ENCODE results near the gene COG5.

Gene COG5

GRCh38 chr7:107219563-107220244 lies 344.0 kb downstream of the COG5 start:
- Histone ChIP-seq H3K4ac (ENCODE audit: low read depth, low read length) (no peak overlapping the region), H3K4me2 (ENCODE audit: low read length) (no peak overlapping the region), H4K5ac (ENCODE audit: low read length) (no peak overlapping the region), H2AK5ac (ENCODE audit: low read length) (no peak overlapping the region), H2BK15ac (replicated peaks; ENCODE audit: low read depth) (no peak overlapping the region), H3K27ac (ENCODE audit: low read depth, low read length) (no peak overlapping the region), H3K4me1 (ENCODE audit: control insufficient read depth, low read depth, low read length) (no peaks in the 10 kb centered on the region), H2BK5ac (ENCODE audit: low read length) (no peak overlapping the region), H3K23ac (ENCODE audit: low read length) (no peak overlapping the region), H4K8ac (ENCODE audit: low read depth, low read length) (no peak overlapping the region), H3K4me3 (ENCODE audit: low read length) (no peak overlapping the region), H3K79me2 (ENCODE audit: control insufficient read depth, insufficient read depth, low read length) (no peaks in the 10 kb centered on the region), H3K79me1 (ENCODE audit: low read length) (no peaks in the 10 kb centered on the region), H3K27me3 (ENCODE audit: insufficient read depth, low read length, poor library complexity) (no peaks in the 10 kb centered on the region), H3K18ac (ENCODE audit: low read length) (no peak overlapping the region), H3K56ac (ENCODE audit: low read length) (no peak overlapping the region), H3K9ac (ENCODE audit: low read length) (no peak overlapping the region), H2BK120ac (ENCODE audit: low read depth, low read length) (no peak overlapping the region), H3K36me3 (ENCODE audit: control insufficient read depth, insufficient read depth, low read length) (no peaks in the 10 kb centered on the region)
- no peak for DNase-seq
- WGBS (ENCODE audit: extremely low coverage, insufficient coverage, low lambda C conversion rate) = no CpG with 5 or more reads among the region's 2 CpGs

DNA sequence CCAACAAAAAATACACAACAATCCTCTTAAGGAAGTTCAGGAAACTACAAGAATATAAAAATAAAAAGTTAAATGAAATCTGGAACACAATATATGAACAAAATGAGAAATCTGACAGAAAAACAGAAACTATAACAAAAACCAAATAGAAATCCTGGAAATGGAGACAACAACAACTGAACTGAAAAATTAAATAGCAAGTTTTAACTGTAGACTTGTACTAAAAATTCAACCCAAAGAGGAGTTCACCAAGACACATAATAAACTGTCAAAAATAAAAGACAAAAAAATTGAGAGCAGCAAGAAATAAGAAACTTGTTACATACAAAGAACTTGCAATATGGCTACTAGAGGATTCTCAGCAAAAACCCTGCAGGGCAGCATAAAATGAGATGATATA lies 349.8 kb downstream of the COG5 start:
- H3K9ac ChIP-seq (ENCODE audit: low read length) = no peak overlapping the region
- H3K18ac ChIP-seq (ENCODE audit: low read length) = no peak overlapping the region
- no peaks in the 10 kb centered on the region for H3K36me3 ChIP-seq (ENCODE audit: control insufficient read depth, insufficient read depth, low read length)
- no peak overlapping the region for H3K4me3 ChIP-seq (ENCODE audit: low read length)
- no peak overlapping the region for H3K4me2 ChIP-seq (ENCODE audit: low read length)
- no peak overlapping the region for H2BK5ac ChIP-seq (ENCODE audit: low read length)
- no peak overlapping the region for H2AK5ac ChIP-seq (ENCODE audit: low read length)
- H3K79me2 ChIP-seq (ENCODE audit: control insufficient read depth, insufficient read depth, low read length) = no peaks in the 10 kb centered on the region
- no peak for DNase-seq
- H3K23ac ChIP-seq (ENCODE audit: low read length) = no peak overlapping the region
- H3K4me1 ChIP-seq (ENCODE audit: control insufficient read depth, low read depth, low read length) = no peaks in the 10 kb centered on the region
- H4K5ac ChIP-seq (ENCODE audit: low read length) = no peak overlapping the region
- no peaks in the 10 kb centered on the region for H3K27me3 ChIP-seq (ENCODE audit: insufficient read depth, low read length, poor library complexity)
- H3K27ac ChIP-seq (ENCODE audit: low read depth, low read length) = no peak overlapping the region
- no peak overlapping the region for H2BK120ac ChIP-seq (ENCODE audit: low read depth, low read length)
- H2BK15ac ChIP-seq (replicated peaks; ENCODE audit: low read depth) = no peak overlapping the region
- H4K8ac ChIP-seq (ENCODE audit: low read depth, low read length) = no peak overlapping the region
- H3K4ac ChIP-seq (ENCODE audit: low read depth, low read length) = no peak overlapping the region
- H3K79me1 ChIP-seq (ENCODE audit: low read length) = no peaks in the 10 kb centered on the region
- no peak overlapping the region for H3K56ac ChIP-seq (ENCODE audit: low read length)

- Histone ChIP-seq H3K27me3 (ENCODE audit: insufficient read depth, low read length, poor library complexity) (no peaks in the 10 kb centered on the region), H2AK5ac (ENCODE audit: low read length) (no peak overlapping the region), H3K23ac (ENCODE audit: low read length) (no peak overlapping the region), H3K4ac (ENCODE audit: low read depth, low read length) (no peak overlapping the region), H3K4me2 (ENCODE audit: low read length) (no peak overlapping the region), H4K5ac (ENCODE audit: low read length) (no peak overlapping the region), H3K79me1 (ENCODE audit: low read length) (no peaks in the 10 kb centered on the region), H3K56ac (ENCODE audit: low read length) (no peak overlapping the region), H4K8ac (ENCODE audit: low read depth, low read length) (no peak overlapping the region), H3K36me3 (ENCODE audit: control insufficient read depth, insufficient read depth, low read length) (no peaks in the 10 kb centered on the region), H2BK120ac (ENCODE audit: low read depth, low read length) (no peak overlapping the region), H3K9ac (ENCODE audit: low read length) (no peak overlapping the region), H3K27ac (ENCODE audit: low read depth, low read length) (no peak overlapping the region), H3K79me2 (ENCODE audit: control insufficient read depth, insufficient read depth, low read length) (no peaks in the 10 kb centered on the region), H3K4me1 (ENCODE audit: control insufficient read depth, low read depth, low read length) (no peaks in the 10 kb centered on the region), H3K18ac (ENCODE audit: low read length) (no peak overlapping the region), H2BK5ac (ENCODE audit: low read length) (no peak overlapping the region), H2BK15ac (replicated peaks; ENCODE audit: low read depth) (no peak overlapping the region), H3K4me3 (ENCODE audit: low read length) (no peak overlapping the region)
- no peak for DNase-seq
- no CpG with 5 or more reads among the region's 5 CpGs for WGBS (ENCODE audit: extremely low coverage, insufficient coverage, low lambda C conversion rate)
Observed at GRCh38 chr7:107213193-107213788, 350.4 kb downstream of the COG5 start.

DNA sequence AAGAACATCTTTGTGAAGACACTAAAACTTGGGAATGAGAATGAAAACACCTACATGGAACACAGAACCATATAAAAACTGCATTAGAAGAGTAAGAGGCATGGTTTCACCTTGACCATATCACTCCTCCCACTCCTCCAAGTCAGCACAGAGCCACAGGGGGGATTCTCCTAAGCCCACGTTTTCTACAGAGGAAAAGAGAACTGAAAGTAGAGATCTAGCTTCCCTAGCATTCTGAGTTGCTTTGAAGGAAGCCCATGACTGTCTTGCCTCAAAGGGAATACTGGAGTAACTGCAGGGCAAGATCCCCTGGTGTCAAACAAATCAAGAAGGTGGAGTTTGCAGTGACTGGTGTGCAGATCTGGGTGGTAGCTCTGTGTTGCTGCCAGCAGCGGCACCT lies 351.0 kb downstream of the COG5 start:
- no peak overlapping the region for H2BK5ac ChIP-seq (ENCODE audit: low read length)
- H3K4me2 ChIP-seq (ENCODE audit: low read length) = no peak overlapping the region
- H3K79me2 ChIP-seq (ENCODE audit: control insufficient read depth, insufficient read depth, low read length) = no peaks in the 10 kb centered on the region
- WGBS (ENCODE audit: extremely low coverage, insufficient coverage, low lambda C conversion rate) = no CpG with 5 or more reads among the region's 2 CpGs
- H2AK5ac ChIP-seq (ENCODE audit: low read length) = no peak overlapping the region
- H3K23ac ChIP-seq (ENCODE audit: low read length) = no peak overlapping the region
- DNase-seq = no peak
- H3K56ac ChIP-seq (ENCODE audit: low read length) = no peak overlapping the region
- no peak overlapping the region for H3K18ac ChIP-seq (ENCODE audit: low read length)
- no peak overlapping the region for H2BK120ac ChIP-seq (ENCODE audit: low read depth, low read length)
- H3K9ac ChIP-seq (ENCODE audit: low read length) = no peak overlapping the region
- no peak overlapping the region for H2BK15ac ChIP-seq (replicated peaks; ENCODE audit: low read depth)
- no peaks in the 10 kb centered on the region for H3K79me1 ChIP-seq (ENCODE audit: low read length)
- no peaks in the 10 kb centered on the region for H3K27me3 ChIP-seq (ENCODE audit: insufficient read depth, low read length, poor library complexity)
- H4K8ac ChIP-seq (ENCODE audit: low read depth, low read length) = no peak overlapping the region
- no peak overlapping the region for H4K5ac ChIP-seq (ENCODE audit: low read length)
- H3K4ac ChIP-seq (ENCODE audit: low read depth, low read length) = no peak overlapping the region
- no peak overlapping the region for H3K27ac ChIP-seq (ENCODE audit: low read depth, low read length)
- no peak overlapping the region for H3K4me3 ChIP-seq (ENCODE audit: low read length)
- no peaks in the 10 kb centered on the region for H3K36me3 ChIP-seq (ENCODE audit: control insufficient read depth, insufficient read depth, low read length)
- H3K4me1 ChIP-seq (ENCODE audit: control insufficient read depth, low read depth, low read length) = no peaks in the 10 kb centered on the region

- H3K27ac ChIP-seq (ENCODE audit: low read depth, low read length) = no peak overlapping the region
- H3K36me3 ChIP-seq (ENCODE audit: control insufficient read depth, insufficient read depth, low read length) = peaks cover 2% of the 10 kb centered on the region
- H2AK5ac ChIP-seq (ENCODE audit: low read length) = no peak overlapping the region
- H3K4me2 ChIP-seq (ENCODE audit: low read length) = no peak overlapping the region
- no peak overlapping the region for H3K4ac ChIP-seq (ENCODE audit: low read depth, low read length)
- H3K56ac ChIP-seq (ENCODE audit: low read length) = no peak overlapping the region
- no peak overlapping the region for H3K9ac ChIP-seq (ENCODE audit: low read length)
- no peak overlapping the region for H4K8ac ChIP-seq (ENCODE audit: low read depth, low read length)
- no peak overlapping the region for H2BK120ac ChIP-seq (ENCODE audit: low read depth, low read length)
- no peaks in the 10 kb centered on the region for H3K4me1 ChIP-seq (ENCODE audit: control insufficient read depth, low read depth, low read length)
- peak; percentile 10 for DNase-seq
- H3K79me2 ChIP-seq (ENCODE audit: control insufficient read depth, insufficient read depth, low read length) = no peaks in the 10 kb centered on the region
- H2BK5ac ChIP-seq (ENCODE audit: low read length) = no peak overlapping the region
- no peak overlapping the region for H4K5ac ChIP-seq (ENCODE audit: low read length)
- no peak overlapping the region for H2BK15ac ChIP-seq (replicated peaks; ENCODE audit: low read depth)
- WGBS (ENCODE audit: extremely low coverage, insufficient coverage, low lambda C conversion rate) = no CpG with 5 or more reads among the region's 4 CpGs
- no peak overlapping the region for H3K18ac ChIP-seq (ENCODE audit: low read length)
- H3K4me3 ChIP-seq (ENCODE audit: low read length) = no peak overlapping the region
- H3K79me1 ChIP-seq (ENCODE audit: low read length) = no peaks in the 10 kb centered on the region
- no peak overlapping the region for H3K23ac ChIP-seq (ENCODE audit: low read length)
- H3K27me3 ChIP-seq (ENCODE audit: insufficient read depth, low read length, poor library complexity) = no peaks in the 10 kb centered on the region
Observed at GRCh38 chr7:107210400-107210799, 353.3 kb downstream of the COG5 start.

- Histone ChIP-seq H3K27me3 (ENCODE audit: insufficient read depth, low read length, poor library complexity) (no peaks in the 10 kb centered on the region), H3K79me2 (ENCODE audit: control insufficient read depth, insufficient read depth, low read length) (no peaks in the 10 kb centered on the region), H3K79me1 (ENCODE audit: low read length) (no peaks in the 10 kb centered on the region), H2BK15ac (replicated peaks; ENCODE audit: low read depth) (no peak overlapping the region), H3K23ac (ENCODE audit: low read length) (no peak overlapping the region), H3K36me3 (ENCODE audit: control insufficient read depth, insufficient read depth, low read length) (peaks cover 2% of the 10 kb centered on the region), H3K27ac (ENCODE audit: low read depth, low read length) (no peak overlapping the region), H2BK5ac (ENCODE audit: low read length) (no peak overlapping the region), H3K4me2 (ENCODE audit: low read length) (no peak overlapping the region), H3K18ac (ENCODE audit: low read length) (no peak overlapping the region), H4K8ac (ENCODE audit: low read depth, low read length) (no peak overlapping the region), H3K4me1 (ENCODE audit: control insufficient read depth, low read depth, low read length) (peaks cover 2% of the 10 kb centered on the region), H3K56ac (ENCODE audit: low read length) (no peak overlapping the region), H2AK5ac (ENCODE audit: low read length) (no peak overlapping the region), H3K9ac (ENCODE audit: low read length) (no peak overlapping the region), H3K4me3 (ENCODE audit: low read length) (no peak overlapping the region), H3K4ac (ENCODE audit: low read depth, low read length) (no peak overlapping the region), H4K5ac (ENCODE audit: low read length) (no peak overlapping the region), H2BK120ac (ENCODE audit: low read depth, low read length) (no peak overlapping the region)
- WGBS (ENCODE audit: extremely low coverage, insufficient coverage, low lambda C conversion rate) = no CpG with 5 or more reads among the region's 4 CpGs
- DNase-seq = no peak
Observed at GRCh38 chr7:107209565-107209964, 354.2 kb downstream of the COG5 start.

Measured in mesendoderm (in vitro differentiated cells).